GF-D8 (cell line): ENCODE measurements around the gene KCNAB1.

Experiments
- DNase-seq: peaks from one replicate; lab custom pipeline; 2025; lab: John Stamatoyannopoulos, UW

KCNAB1 gene

DNA sequence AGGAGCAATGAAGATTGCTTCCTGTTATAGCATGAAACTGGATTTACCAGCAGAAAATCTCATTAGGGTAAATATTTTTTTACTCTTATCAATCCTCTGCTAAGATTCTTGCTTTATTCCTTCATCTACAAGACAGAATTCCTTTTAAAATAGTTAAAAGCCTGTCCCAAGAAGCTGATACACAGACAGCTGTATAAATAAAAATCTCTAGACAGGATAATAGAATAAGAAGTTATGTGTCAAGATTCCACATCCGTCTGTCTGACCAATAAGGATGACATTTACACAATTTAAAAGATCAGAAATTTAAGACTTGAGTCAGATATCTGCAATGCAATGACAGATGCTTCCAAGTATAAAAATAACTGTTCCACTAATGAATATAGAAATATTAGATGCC is 376.9 kb downstream of the KCNAB1 start:
- no peak for DNase-seq

DNA sequence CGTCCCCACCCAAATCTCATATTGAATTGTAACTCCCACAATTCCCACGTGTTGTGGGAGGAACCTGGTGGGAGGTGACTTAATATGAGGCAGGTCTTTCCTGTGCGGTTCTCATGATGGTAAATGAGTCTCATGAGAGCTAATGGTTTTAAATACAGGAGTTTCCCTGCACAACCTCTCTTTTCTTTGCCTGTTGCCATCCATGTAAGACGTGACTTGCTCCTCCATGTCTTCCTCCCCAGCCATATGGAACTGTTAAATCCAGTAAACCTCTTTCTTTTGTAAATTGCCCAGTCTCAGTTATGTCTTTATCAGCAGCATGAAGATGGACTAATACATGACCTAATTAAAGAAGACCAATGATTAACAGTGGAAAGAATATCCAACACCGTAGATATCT is 377.9 kb downstream of the KCNAB1 start:
- DNase-seq = no peak

DNA sequence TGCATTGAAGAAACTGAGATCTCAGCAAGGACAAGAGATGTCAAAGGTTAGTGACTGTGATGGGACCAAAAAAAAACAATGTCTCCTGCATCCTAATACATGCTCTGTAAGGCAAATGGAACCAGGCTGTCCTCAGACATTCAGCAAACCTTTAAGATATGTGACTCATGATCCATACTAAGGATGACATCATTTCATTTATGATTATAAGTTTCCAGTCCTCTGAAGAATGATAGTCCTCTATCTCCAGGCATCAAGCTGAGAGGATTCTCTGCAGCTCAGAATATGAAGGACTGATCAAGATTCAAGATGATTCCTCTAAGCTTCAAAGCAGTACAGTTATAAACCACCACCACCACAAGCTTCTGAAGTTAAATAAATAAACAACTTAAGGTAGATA is 386.9 kb downstream of the KCNAB1 start:
- DNase-seq = no peak

DNA sequence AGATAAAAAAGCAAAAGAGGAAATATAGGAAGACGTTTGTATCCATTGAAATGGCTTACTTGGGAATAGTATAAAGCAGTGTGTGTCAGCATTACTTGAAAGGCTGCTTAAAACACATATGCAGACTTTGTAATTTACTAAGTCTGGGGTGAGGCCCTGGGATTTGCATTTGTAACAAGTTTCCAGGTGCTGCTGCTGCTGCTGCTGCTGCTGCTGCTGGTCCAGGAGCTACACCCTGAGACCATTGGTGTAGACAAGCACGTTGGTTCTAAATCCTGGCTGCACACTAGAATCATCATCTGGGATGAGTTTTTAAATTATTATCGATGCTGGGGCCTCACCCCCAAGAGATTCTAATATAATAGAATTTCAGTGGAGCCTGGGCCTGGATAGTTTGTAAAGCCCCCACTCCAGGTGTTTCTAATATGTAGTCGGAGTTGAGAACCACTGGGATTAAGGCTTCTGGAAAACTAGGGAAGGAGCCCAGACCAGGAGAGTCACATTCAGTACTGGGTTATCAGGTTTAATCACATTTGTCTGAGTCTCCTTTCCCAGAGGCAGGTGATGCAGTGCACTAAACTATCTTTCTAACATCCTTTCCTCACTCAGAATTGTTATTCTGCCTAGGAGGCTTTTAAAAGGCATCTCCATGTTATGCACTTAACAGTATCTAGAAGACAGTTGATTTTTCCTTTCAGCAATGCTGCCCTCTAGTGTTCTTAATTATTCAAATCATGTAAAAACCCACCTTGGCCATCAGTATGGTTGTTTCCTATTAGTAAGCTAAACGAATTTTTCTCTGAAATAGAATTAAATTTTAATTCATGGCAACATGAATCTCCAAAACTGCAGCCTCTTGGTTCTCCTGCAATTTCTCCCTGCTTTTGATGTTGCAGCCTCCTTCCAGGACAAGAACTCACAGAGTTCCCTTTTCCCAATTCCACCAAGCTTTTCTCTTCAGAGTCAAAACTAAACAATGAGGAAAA is 389.1 kb downstream of the KCNAB1 start:
- DNase-seq = no peak

DNA sequence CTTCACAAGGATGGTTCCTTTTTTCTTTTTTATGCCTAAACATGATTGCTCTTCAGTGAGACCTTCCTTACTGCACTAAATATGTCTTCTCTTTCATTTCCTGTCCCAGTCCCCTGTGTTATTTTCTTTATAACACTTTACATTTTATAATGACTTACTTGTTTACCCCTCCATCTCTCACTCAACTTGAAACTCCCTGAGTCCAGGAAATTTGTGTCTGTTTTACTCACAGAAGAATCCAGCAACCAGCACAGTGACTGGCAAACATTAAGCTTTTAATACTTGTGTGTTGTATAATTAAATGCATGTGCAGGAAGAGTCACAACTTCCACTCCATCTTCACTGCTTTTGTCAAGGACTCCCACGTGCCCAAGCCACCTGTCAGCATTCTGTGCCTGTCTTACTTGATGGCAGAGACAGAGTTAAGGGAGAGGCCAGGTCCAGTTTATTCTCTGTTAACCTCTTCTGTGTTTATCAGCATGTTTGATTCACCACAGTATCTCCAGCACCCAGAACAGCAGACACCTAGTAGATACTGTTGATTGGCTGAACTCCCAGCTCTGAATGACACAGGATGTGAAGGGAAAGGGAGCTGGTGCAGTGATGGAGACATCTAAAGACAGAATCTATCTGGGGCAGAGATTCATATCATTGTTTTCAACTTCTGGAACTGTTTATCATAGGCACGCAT is 391.8 kb downstream of the KCNAB1 start:
- DNase-seq = no peak

DNA sequence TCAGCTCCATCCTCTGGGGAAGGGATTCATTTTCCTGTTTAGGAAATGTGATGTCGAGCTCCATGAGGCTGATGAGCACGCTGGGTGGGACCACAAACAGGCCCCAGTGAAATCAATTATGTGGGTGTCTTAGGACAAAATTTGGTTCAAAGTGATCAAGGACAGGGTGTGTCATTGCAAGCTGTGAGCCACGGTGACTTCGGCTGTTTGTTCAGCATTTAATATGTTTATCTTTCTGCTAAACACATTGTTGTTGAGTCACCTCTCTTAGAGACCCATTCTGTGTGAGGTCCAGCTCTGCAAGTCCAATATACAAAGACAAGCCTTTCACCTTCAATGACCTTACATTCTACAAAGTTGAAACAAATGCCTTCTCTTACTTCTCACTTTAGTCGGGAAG is 393.2 kb downstream of the KCNAB1 start:
- no peak for DNase-seq

DNA sequence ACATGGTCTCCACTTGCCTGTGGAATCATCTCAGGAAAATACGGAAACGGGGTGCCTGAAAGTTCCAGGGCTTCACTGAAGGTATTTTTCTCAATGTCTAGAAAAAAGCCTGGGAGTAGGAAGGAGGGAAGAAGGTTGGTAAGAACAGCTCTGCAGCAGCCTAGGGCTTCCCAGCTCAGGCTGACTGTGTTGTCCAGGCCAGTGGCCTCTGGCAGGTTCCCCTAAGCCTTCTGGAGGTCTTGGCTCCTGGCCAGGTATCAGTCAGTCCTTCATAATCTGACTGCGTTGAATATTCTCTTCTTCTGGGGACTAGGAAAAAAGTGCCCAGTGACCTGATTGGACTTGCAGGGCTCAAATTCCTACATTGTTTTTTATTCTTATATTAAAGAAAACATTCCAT is 395.9 kb downstream of the KCNAB1 start:
- DNase-seq = no peak

DNA sequence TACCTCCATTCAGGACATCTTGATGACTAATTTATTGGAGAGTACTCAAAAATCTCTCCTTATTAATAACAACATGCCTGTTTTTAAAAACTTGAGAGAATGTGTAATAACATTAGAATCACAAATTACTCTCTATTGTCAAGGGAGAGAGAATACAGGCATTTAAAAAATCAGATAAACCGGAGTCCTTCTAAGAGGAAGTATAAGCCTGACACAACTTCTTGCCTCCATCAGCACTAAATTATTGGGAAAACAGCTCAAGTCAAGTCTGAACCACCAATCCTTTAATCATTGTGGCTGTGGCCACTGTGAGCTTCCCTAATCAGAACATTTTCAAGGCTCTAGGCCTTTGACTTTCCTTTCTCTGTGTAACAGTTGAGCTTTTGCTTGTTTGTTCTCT is 396.6 kb downstream of the KCNAB1 start:
- DNase-seq = no peak

DNA sequence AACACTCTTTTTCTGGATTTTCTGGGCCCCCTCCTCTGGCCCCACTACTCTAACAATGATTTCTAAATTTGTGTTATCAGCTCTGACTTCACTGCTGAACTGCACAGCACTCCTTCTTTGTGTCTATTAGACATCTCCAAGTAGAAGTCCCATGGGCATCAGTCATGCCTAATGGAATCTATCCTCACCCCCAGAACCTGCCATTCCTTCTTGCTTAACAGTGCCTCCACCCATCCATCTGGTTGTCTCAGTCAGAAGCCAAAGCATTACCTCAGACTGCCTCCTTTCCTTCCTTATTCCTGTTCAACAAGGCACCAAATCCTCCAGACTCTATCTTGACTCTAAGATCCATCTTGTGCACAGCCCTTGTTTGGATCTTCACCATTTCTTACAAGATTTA is 398.3 kb downstream of the KCNAB1 start:
- DNase-seq = no peak

DNA sequence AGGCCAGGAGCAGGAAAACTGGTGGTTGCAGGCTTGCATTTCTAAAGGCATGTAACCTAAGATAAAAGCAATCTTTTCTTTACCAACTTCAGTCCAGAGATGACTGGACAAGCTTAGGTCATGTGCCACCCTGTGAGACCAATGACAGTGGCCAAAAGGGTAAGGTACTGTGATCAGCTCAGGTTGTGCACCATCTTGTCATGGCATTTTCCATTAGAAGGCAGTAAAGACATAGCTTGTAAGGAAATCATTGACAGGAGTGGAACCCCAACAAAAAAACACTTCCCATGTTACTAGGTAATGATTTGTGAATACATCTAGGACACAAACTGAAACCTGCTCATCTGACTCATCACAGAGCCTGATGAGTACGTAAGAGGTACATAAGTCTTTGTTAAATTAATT is 399.4 kb downstream of the KCNAB1 start:
- DNase-seq = no peak

DNA sequence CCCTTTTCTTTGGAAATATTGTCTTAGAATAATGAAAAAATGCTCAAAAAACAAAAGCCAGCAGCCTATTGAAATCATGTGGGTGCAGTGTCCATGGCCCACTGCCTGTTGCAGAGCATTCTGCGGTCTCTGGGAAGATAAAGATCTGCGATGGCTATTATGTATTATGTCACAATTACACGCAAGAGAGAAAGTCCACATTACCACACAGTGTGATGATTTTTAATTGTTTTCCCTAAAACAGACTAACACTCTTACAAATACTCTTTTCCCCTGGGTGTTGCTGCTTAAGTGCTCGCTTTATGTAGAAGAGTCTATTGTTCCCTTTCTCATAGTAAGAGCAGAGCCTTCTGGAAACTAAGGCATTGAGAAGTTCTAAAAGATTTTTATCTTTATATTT is 402.3 kb downstream of the KCNAB1 start:
- peak; percentile 63 for DNase-seq

DNA sequence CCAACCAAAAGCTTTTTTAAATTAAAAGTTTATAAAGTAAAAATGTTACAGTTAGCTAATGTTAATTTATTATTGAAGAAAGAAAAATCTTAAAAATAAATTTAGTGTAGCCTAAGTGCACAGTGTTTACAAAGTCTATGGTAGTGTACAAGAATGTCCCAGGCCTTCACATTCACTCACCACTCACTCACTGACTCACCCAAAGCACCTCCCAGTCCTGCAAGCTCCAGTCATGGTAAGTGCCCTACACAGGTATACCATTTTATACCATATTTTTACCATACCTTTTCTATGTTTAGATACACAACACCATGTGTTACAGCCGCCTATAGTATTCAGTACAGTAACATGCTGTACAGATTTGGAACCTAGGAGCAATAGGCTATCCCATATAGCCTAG is 405.4 kb downstream of the KCNAB1 start:
- no peak for DNase-seq

DNA sequence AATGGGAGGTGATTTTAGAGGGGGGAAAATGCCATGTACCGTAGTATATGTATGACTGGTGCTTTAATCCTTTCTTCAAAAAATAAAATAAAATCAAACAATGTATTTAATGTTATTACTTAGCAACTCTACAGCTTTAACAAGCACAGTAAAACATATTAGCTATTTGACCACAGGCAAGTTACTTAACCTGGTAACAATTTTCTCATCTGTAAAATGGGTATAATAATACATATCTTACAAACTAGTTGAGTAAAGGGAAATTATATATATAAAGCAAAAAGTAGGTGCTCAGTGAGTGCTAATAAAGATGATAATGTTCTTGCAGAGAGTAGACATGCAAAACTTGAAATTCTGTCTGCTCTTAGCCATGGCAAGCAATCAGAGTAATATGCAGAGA is 406.7 kb downstream of the KCNAB1 start:
- DNase-seq = no peak

DNA sequence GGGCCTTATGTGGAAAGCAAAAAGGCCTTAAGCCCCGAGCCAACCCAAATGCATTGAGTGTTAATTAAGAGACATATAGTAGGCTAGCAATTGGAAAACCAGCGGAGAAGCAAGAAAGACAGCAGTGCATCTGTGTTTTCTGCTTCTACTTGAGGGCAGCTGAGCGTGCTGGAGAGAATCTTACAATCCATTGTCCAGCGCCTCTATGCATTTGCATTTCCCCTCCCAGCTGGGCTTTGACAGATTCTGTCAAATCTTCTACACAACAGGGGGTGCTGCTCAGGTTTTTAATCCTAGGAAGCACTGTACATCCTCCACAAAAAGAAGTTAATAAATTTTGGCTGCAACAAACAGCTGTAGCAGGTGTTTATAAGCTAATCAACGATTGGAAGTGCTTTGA is 410.6 kb downstream of the KCNAB1 start:
- no peak for DNase-seq

DNA sequence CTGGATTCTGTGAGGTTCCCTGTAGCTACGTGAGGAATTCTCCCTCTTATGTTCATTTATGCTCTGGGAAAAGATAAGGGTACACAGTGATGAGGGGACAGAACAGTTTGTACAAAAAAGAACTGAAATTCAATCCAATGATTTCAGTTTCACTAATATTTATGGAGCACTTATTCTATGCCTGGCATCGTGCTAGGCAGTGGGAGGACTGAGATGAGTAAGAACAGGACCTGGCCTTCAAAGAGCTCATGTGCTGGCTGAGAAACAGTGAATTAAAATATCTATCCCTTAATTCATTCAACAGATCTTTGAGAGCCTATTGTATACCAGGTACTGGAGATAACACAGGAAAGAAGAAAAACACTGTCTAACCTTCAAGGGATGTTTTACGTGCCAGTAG is 412.4 kb downstream of the KCNAB1 start:
- no peak for DNase-seq

DNA sequence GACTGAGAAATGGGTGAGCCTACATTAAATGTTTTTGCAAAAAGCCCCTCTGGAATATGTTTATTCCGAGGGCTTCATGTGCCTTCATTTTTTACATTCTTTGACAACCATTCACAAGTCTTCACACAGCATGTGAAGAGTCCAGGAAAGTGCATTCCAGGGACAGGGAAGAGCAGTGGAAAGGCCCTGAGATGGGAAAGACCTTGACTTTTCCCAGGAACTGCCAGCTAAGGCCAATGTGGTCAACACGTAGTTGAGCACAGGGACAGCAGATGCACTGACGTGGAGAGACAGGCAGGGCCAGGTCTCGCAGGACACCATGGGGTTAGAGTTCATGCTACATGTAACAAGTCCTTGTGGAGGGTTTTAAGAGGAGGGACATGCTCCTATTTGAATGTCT is 412.8 kb downstream of the KCNAB1 start:
- no peak for DNase-seq

DNA sequence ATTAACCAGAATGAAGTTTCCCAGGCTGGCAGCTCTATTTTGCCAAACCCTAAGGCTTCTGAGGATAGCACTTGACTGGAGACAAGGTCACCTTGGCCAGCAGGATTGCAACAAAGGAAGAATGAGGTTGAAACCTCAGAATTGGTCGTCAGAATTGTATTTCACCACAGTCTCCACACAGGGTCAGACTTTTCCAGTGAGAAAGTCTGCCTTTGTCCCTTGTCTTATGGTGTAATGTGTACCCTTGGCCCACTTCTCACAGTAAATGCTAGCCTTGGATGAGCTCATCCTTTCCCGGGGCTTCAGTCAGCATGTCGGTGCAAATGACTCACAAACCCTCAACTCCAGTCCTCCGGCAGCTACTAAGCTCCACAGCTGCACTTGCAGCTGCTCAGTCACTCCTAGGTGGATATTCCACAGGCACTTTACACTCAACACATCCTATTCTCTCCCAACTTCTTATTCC is 414.8 kb downstream of the KCNAB1 start:
- no peak for DNase-seq

DNA sequence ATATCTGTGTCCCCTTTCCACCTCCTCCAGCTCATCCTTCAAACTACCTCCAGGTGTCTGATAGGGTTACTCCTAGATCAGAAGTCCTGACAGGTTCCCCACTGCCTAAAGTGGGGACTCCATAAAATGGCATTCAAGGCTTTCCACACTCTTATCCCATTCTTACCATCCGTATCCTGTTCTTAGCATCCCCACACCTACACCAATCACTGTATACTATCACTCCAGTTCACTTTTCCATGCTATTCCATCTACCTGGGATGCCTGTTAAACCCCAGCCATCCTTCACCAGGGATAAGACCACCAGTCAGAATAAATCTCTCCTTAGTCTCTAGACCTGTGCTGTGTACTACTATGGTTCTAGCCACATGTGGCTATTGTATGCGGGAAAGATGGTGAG is 415.4 kb downstream of the KCNAB1 start:
- no peak for DNase-seq

DNA sequence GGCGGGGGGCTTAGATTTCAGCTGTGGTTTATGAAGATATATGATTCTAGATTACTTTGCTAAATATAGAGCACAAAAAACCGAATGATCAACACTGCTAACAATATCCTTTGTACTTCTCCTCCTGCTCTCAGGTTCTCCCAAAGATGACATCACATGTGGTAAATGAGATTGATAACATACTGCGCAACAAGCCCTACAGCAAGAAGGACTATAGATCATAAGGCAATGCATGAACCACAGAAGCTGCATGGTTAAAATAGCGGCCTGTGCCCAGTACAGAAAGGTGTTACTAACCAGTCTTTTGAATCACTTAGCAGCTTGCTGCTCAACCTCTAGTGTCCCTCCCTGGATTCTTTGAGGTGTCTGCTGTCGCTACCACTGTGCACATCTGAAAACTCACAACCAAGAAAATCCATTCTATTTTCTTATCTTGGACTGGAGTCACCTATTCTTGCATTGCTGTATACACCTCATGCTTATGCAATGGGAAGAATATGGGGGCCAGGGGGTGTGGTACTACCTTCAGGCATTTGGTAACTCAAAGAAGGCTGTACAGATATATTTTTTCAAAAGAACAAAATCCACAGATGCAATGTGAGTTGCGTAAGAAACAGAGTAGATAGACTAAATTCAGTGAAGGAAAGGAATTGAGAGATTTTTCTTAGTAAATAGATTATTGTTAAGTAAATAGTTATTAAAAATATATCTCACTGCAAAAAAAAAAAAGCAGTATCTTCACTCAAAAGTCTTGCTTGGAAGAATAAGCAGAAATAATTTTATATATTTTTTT is 416.3 kb downstream of the KCNAB1 start:
- DNase-seq = no peak

DNA sequence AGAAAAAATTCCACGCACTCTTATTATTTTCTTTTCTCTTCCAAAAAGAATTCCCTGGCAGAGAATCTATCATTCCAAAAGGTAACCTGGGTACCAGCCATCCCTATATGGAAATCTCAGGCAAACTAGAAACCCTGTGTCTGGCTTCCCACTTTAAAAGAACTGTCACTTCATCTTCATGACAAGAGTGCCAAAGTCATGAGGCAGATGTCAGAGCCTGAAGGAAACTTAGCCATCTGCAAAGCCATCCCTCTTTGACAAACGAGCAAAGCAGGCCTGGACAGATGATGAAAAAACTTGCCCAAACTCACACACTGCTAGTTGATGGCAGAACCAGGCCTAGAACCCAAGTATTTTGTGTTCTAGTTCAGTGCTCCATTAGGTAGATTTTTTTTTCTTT is 418.7 kb downstream of the KCNAB1 start:
- no peak for DNase-seq

DNA sequence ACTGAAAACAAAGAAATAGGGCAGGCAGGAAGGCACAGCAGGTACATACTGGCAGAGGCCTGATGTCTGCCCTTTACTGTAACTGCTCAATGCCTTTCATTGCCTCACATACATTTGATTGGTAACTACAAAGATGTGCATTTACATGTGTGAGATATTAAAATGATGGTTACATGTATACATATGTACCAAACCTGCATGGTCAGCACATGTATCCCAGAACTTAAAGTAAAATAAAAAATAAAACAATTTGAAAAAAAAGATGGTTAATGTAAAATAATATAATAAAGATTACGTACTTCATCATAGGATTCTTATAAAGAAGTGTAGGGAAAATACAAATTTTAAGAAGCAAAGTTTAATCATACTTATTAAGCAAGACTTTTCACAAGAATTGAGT is 419.4 kb downstream of the KCNAB1 start:
- DNase-seq = no peak
